B cell (primary cell): ENCODE results near the gene NDST3. TPM values are rescaled to one million over a fixed set of nuclear protein-coding genes. Genes with fewer than 3 reads are reported as not detected.
A peak's percentile ranks its signal among the peaks of the same experiment; 100 is the strongest.

Experiments
- ATAC-seq: fragments of 200-7000 bp; cut with Tn5 transposase; one replicate; pipeline ENCODE4 v1.10.0; 2021; ENCODE audit warnings: low read depth, mild to moderate bottlenecking, moderate number of reproducible peaks, moderate library complexity
- CTCF ChIA-PET: fragments of 350-600 bp; sonication (Branson Sonifier 250); formaldehyde crosslinking; loops from one replicate; lab custom pipeline; 2021; ENCODE audit warnings: antibody characterized with exemption, inconsistent platforms; lab: Charles Lee
- POLR2A ChIA-PET: fragments of 350-600 bp; sonication (Branson Sonifier 250); formaldehyde crosslinking; loops from one replicate; lab custom pipeline; 2021; ENCODE audit warnings: antibody characterized with exemption; lab: Charles Lee
- DNase-seq: peaks from one replicate; pipeline ENCODE4 v3.0.0; 2013
- H2AFZ ChIP-seq: 2 replicates; pipeline ENCODE4 v1.6.1; 2012; ENCODE audit warnings: mild to moderate bottlenecking, low read depth, low read length; ENCODE audit not compliant: insufficient read depth, poor library complexity, severe bottlenecking
- H3K27ac ChIP-seq, 2 donors: 1 replicate in 1 of 2; 2 replicates in 1 of 2; pipeline ENCODE4 v1.5.1; 2012 to 2013; ENCODE audit warnings: low read length in 2 of 2, mild to moderate bottlenecking in 2 of 2, moderate library complexity in 1 of 2
- H3K27me3 ChIP-seq, 4 experiments: fragments of 200-600 bp in 1 of 4; sonication (generic) in 1 of 4; replicated peaks in 1 of 4; 1 replicate in 2 of 4; 2 replicates in 2 of 4; pipeline versions ENCODE4 v1.6.1 to v1.7.0; 2013 to 2016; ENCODE audit warnings: low read length in 3 of 4, mild to moderate bottlenecking in 2 of 4, mixed read lengths in 1 of 4, moderate library complexity in 1 of 4; ENCODE audit not compliant: insufficient read depth in 4 of 4, control insufficient read depth in 3 of 4; ENCODE audit errors: control extremely low read depth in 1 of 4
- H3K36me3 ChIP-seq, 2 experiments: replicated peaks in 1 of 2; 1 replicate in 1 of 2; 2 replicates in 1 of 2; pipeline versions ENCODE4 v1.6.1 to v1.7.1; 2013; ENCODE audit warnings: low read length in 1 of 2; ENCODE audit not compliant: insufficient read depth in 2 of 2, control insufficient read depth in 1 of 2; ENCODE audit errors: control extremely low read depth in 1 of 2, extremely low read depth in 1 of 2
- H3K4me1 ChIP-seq, 2 donors: fragments of 200-600 bp in 1 of 2; sonication (generic) in 1 of 2; 1 replicate in 1 of 2; 2 replicates in 1 of 2; pipeline versions ENCODE4 v1.5.1 to v1.6.1; 2013 to 2017; ENCODE audit warnings: low read length in 2 of 2; ENCODE audit not compliant: control insufficient read depth in 2 of 2, insufficient read depth in 2 of 2
- H3K4me2 ChIP-seq: replicated peaks from 2 replicates; pipeline ENCODE3; 2012; ENCODE audit warnings: mild to moderate bottlenecking, low read depth, low read length; ENCODE audit not compliant: poor library complexity, severe bottlenecking
- H3K4me3 ChIP-seq, 5 experiments: fragments of 200-600 bp in 1 of 5; sonication (generic) in 1 of 5; 1 replicate in 3 of 5; 2 replicates in 2 of 5; pipeline versions ENCODE4 v1.5.1 to v1.7.0; 2011 to 2016; ENCODE audit warnings: low read length in 4 of 5, mild to moderate bottlenecking in 4 of 5, low read depth in 2 of 5, control low read depth in 1 of 5, moderate library complexity in 1 of 5; ENCODE audit not compliant: insufficient read depth in 1 of 5; ENCODE audit errors: control extremely low read depth in 1 of 5, extremely low read depth in 1 of 5
- H3K79me2 ChIP-seq: fragments of 200-600 bp; sonication (generic); one replicate; pipeline ENCODE4 v1.6.0; 2016; ENCODE audit warnings: low read length; ENCODE audit not compliant: control insufficient read depth, insufficient read depth
- H3K9ac ChIP-seq: fragments of 200-600 bp; sonication (generic); 2 replicates; pipeline ENCODE4 v1.6.1; 2017; ENCODE audit warnings: mild to moderate bottlenecking, low read length, moderate library complexity
- H3K9me3 ChIP-seq, 3 donors: one replicate each; pipeline versions ENCODE4 v1.6.1 to v1.7.1; 2013; ENCODE audit warnings: low read length in 2 of 3; ENCODE audit not compliant: control insufficient read depth in 2 of 3, insufficient read depth in 1 of 3; ENCODE audit errors: control extremely low read depth in 1 of 3
- H4K20me1 ChIP-seq: 2 replicates; pipeline ENCODE4 v1.6.0; 2012; ENCODE audit warnings: mild to moderate bottlenecking, low read length; ENCODE audit not compliant: insufficient read depth, control insufficient read depth, poor library complexity, severe bottlenecking
- H3K27ac Mint-ChIP-seq: one replicate; pipeline ENCODE4 v1.8.0; 2021; ENCODE audit warnings: mixed read lengths
- H3K27me3 Mint-ChIP-seq: one replicate; pipeline ENCODE4 v1.8.0; 2021; ENCODE audit warnings: mixed read lengths
- H3K4me1 Mint-ChIP-seq: one replicate; pipeline ENCODE4 v1.8.0; 2021; ENCODE audit warnings: mixed read lengths
- H3K4me3 Mint-ChIP-seq: one replicate; pipeline ENCODE4 v1.8.0; 2021; ENCODE audit warnings: mixed read lengths
- H3K9me3 Mint-ChIP-seq: one replicate; pipeline ENCODE4 v1.8.0; 2022; ENCODE audit warnings: mixed read lengths; ENCODE audit not compliant: insufficient read depth
- EZH2 ChIP-seq: IDR thresholded peaks from 2 replicates; pipeline ENCODE4 v1.6.1; 2012; ENCODE audit warnings: borderline replicate concordance, low read depth, mild to moderate bottlenecking, moderate library complexity, low read length; ENCODE audit not compliant: insufficient read depth, poor library complexity, severe bottlenecking
- WGBS: methylation state at CpG from one replicate; pipeline ENCODE4 v1.1.5; 2013; ENCODE audit warnings: missing lambda C conversion rate; ENCODE audit not compliant: insufficient coverage; 5-methylcytosine and 5-hydroxymethylcytosine counted together
- intact Hi-C: fragments of 100-400 bp; cut with micrococcal nuclease; formaldehyde crosslinking; loops from one replicate; pipeline ENCODE4 v1.10.0; 2022
- polyA plus RNA-seq: library from polyadenylated mRNA; depleted of rRNA; stranded (reverse); fragments of >200 nt; gene quantifications from 2 replicates; pipeline ENCODE4 v1.2.3, GENCODE V29; 2012
- total RNA-seq, 2 donors: library from RNA; stranded (reverse); fragments of 120-200 nt in 1 of 2; gene quantifications; 1 replicate in 1 of 2; 2 replicates in 1 of 2; pipeline versions ENCODE4 v1.2.3 to v1.2.4, GENCODE V29; 2013 to 2022
- TF ChIP-seq, protein P1 (sequence below): fragments of 200-600 bp; IDR thresholded peaks from one replicate; pipeline ENCODE4 v1.8.0; 2022; ENCODE audit warnings: antibody characterized with exemption, mild to moderate bottlenecking

NDST3 gene
- total and polyA plus RNA-seq, 2 donors (not counting 1 experiment from before 2014, with no cell fraction given): not detected

DNA sequence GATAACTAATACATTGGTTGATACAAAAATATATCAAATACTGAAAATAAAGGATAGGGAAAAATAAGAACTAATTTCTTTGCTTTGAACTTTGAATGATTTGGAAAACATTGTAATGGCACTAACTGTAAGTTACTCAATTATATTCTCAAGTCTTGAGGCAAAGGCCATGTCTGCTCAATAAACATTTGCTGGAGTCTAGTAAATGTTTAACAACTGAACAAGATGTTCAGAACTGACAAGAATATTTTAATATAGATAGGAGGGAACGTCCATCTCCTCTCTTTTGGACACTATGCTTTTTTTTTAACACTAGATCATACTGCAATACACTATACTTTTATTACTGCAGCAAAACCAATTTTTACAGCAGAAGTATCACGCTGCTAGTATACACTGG lies 242.3 kb downstream of the NDST3 start:
- WGBS: no CpG with 5 or more reads among the region's 2 CpGs
- Mint-ChIP-seq H3K27me3 (no peaks in the 10 kb centered on the region), H3K9me3 (no peaks in the 10 kb centered on the region), H3K4me1 (peaks cover 35% of the 10 kb centered on the region), H3K4me3 (no peak overlapping the region), H3K27ac (no peak overlapping the region)
- no peak overlapping the region for H3K9ac ChIP-seq
- no peak overlapping the region for H2AFZ ChIP-seq
- H3K36me3 ChIP-seq: peaks cover 0 to 4% of the 10 kb centered on the region in 2 experiments
- ChIA-PET CTCF (no interaction called here), POLR2A (no interaction called here)
- ATAC-seq (no peak), DNase-seq (no peak)
- H3K79me2 ChIP-seq: peaks cover 8% of the 10 kb centered on the region
- H3K4me1 ChIP-seq: peaks cover 25 to 28% of the 10 kb centered on the region in 2 donors
- TF ChIP-seq, protein P1, sequence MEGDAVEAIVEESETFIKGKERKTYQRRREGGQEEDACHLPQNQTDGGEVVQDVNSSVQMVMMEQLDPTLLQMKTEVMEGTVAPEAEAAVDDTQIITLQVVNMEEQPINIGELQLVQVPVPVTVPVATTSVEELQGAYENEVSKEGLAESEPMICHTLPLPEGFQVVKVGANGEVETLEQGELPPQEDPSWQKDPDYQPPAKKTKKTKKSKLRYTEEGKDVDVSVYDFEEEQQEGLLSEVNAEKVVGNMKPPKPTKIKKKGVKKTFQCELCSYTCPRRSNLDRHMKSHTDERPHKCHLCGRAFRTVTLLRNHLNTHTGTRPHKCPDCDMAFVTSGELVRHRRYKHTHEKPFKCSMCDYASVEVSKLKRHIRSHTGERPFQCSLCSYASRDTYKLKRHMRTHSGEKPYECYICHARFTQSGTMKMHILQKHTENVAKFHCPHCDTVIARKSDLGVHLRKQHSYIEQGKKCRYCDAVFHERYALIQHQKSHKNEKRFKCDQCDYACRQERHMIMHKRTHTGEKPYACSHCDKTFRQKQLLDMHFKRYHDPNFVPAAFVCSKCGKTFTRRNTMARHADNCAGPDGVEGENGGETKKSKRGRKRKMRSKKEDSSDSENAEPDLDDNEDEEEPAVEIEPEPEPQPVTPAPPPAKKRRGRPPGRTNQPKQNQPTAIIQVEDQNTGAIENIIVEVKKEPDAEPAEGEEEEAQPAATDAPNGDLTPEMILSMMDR: no peak
- no peak for TF ChIP-seq EZH2
- intact Hi-C loops: loop anchor here (5.0 to 10.0 kb wide), 2 partner anchors 561 to 1028 kb away; partner anchors contain the start of gene SEC24D
- no peak overlapping the region for H3K4me3 ChIP-seq
- peaks cover 0 to 5% (median 0%) of the 10 kb centered on the region in 4 experiments for H3K27me3 ChIP-seq
- H3K27ac ChIP-seq: no peak overlapping the region
- no peak overlapping the region for H3K4me2 ChIP-seq
- no peaks in the 10 kb centered on the region for H3K9me3 ChIP-seq
- no peaks in the 10 kb centered on the region for H4K20me1 ChIP-seq

DNA sequence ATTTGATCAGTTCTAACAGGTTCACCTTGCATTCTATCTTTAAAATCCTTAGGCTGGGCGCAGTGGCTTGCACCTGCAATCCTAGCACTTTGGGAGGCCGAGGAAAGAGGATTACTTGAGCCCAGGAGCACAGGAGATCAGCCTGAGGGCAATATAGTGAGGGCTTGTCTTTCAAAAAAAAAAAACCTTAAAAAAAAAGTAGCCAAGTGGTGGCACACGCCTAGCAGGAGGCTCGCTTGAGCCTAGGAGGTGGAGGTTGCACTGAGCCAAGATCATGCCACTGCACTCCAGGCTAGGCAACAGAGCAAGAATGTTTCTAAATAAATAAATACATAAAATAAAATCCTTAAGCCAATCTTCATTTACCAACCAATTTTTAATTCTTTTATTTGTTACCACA lies 243.0 kb downstream of the NDST3 start:
- intact Hi-C loops: loop anchor here (5.0 to 10.0 kb wide), 2 partner anchors 560 to 1028 kb away; partner anchors contain the start of gene SEC24D
- DNase-seq: no peak
- peak overlapping the region; percentile 95 for H3K4me3 Mint-ChIP-seq
- Histone ChIP-seq H3K4me1 (peaks cover 25 to 28% of the 10 kb centered on the region in 2 donors), H3K27me3 (no peaks in the 10 kb centered on the region), H3K79me2 (peaks cover 8% of the 10 kb centered on the region), H3K4me2 (peak overlapping the region; percentile 81), H3K4me3 (no peak overlapping the region), H3K9me3 (no peaks in the 10 kb centered on the region), H3K9ac (no peak overlapping the region), H4K20me1 (no peaks in the 10 kb centered on the region), H3K27ac (peak overlapping the region in 1 of 2 donors; percentile 96), H3K36me3 (peaks cover 0 to 11% of the 10 kb centered on the region in 2 experiments), H2AFZ (no peak overlapping the region)
- TF ChIP-seq, protein P1: no peak
- TF ChIP-seq EZH2: no peak
- CTCF ChIA-PET: no interaction called here
- POLR2A ChIA-PET: no interaction called here
- peaks cover 41% of the 10 kb centered on the region for H3K4me1 Mint-ChIP-seq
- no peaks in the 10 kb centered on the region for H3K27me3 Mint-ChIP-seq
- no peaks in the 10 kb centered on the region for H3K9me3 Mint-ChIP-seq
- peak overlapping the region; percentile 66 for H3K27ac Mint-ChIP-seq
- ATAC-seq: no peak
- WGBS: 100% methylated on average over 2 of the region's 4 CpGs
